ENCODE measurements around the gene CCDC169.

DNA sequence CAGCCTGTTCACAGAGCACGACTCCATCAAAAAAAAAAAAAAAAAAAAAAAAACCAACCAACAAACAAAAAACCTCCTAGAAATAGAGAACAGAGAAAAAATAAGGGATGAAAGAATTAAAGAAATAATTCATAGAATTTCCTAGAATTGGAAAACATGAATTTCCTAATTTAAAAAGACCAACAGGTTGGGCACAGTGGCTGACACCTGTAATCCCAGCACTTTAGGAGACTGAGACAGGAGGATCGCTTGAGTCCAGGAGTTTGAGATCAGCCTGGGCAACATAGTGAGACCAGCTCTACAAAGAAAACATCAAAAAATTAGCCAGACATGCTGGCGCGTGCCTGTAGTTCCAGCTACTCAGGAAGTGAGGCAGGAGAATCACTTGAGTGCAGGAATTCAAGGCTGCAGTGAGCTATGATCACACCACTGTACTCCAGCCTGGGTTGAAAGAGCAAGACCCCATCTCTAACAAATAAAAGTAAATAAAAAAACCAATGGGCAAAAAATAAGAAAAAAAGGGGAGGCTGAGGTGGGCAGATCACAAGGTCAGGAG is 42.1 kb upstream of the CCDC169 start:
- TF ChIP-seq, protein P1, sequence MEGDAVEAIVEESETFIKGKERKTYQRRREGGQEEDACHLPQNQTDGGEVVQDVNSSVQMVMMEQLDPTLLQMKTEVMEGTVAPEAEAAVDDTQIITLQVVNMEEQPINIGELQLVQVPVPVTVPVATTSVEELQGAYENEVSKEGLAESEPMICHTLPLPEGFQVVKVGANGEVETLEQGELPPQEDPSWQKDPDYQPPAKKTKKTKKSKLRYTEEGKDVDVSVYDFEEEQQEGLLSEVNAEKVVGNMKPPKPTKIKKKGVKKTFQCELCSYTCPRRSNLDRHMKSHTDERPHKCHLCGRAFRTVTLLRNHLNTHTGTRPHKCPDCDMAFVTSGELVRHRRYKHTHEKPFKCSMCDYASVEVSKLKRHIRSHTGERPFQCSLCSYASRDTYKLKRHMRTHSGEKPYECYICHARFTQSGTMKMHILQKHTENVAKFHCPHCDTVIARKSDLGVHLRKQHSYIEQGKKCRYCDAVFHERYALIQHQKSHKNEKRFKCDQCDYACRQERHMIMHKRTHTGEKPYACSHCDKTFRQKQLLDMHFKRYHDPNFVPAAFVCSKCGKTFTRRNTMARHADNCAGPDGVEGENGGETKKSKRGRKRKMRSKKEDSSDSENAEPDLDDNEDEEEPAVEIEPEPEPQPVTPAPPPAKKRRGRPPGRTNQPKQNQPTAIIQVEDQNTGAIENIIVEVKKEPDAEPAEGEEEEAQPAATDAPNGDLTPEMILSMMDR (IDR thresholded peaks at IDR 0.05; ENCODE audit: low read length): no peak
- no peak for TF ChIP-seq EZH2 (IDR thresholded peaks at IDR 0.05; ENCODE audit: borderline replicate concordance, low read length)

All from OCI-LY1 (cell line).